Endothelial cell of umbilical vein (primary cell): ENCODE data around the gene SIPA1. TPM values are rescaled to one million over a fixed set of nuclear protein-coding genes. Genes with fewer than 3 reads are reported as not detected.

ENCODE experiments used
- BruUV-seq: library from RNA; stranded (reverse); fragments of 400-500 nt; replicated peaks from 2 replicates; lab custom pipeline; 2021; lab: Mats Ljungman, UMichigan
- CTCF ChIA-PET: fragments of 300-600, 350-600 bp; sonication (Branson Sonifier 250); formaldehyde crosslinking; loops from one replicate; lab custom pipeline; 2021; ENCODE audit warnings: antibody characterized with exemption, inconsistent platforms; lab: Charles Lee
- POLR2A ChIA-PET: fragments of 300-600, 350-600 bp; sonication (Branson Sonifier 250); formaldehyde crosslinking; loops from one replicate; lab custom pipeline; 2021; ENCODE audit warnings: antibody characterized with exemption, inconsistent platforms; lab: Charles Lee
- DNase-seq: peaks from one replicate; pipeline ENCODE4 v3.0.0-alpha.2; 2011; ENCODE audit warnings: low read depth, low spot score
- FAIRE-seq: peaks from 2 replicates; lab custom pipeline; 2011; peaks lifted over from hg19 to GRCh38; lab: Jason Lieb, UNC
- H2AFZ ChIP-seq: 2 replicates; pipeline ENCODE4 v1.6.0; 2012; ENCODE audit warnings: low read depth, low read length, control low read depth, inconsistent platforms
- H3K27ac ChIP-seq: 2 replicates; pipeline ENCODE4 v1.5.1; 2011; ENCODE audit warnings: low read depth, mild to moderate bottlenecking, control low read depth, low read length, moderate library complexity; ENCODE audit not compliant: insufficient read depth
- H3K27me3 ChIP-seq, 2 experiments: 2 replicates each; pipeline versions ENCODE4 v1.6.0 to v1.6.1; 2011; ENCODE audit warnings: low read length in 2 of 2, mixed read lengths in 1 of 2; ENCODE audit not compliant: control insufficient read depth in 2 of 2, insufficient read depth in 2 of 2
- H3K36me3 ChIP-seq, 2 experiments: 2 replicates in 1 of 2; 3 replicates in 1 of 2; pipeline ENCODE4 v1.5.1; 2011; ENCODE audit warnings: low read length in 2 of 2, mild to moderate bottlenecking in 1 of 2, moderate library complexity in 1 of 2; ENCODE audit not compliant: control insufficient read depth in 2 of 2, insufficient read depth in 2 of 2; ENCODE audit errors: extremely low read depth in 1 of 2
- H3K4me1 ChIP-seq: 3 replicates; pipeline ENCODE4 v1.5.1; 2011; ENCODE audit warnings: mild to moderate bottlenecking, low read length; ENCODE audit not compliant: control insufficient read depth, insufficient read depth; ENCODE audit errors: extremely low read depth
- H3K4me2 ChIP-seq: 2 replicates; pipeline ENCODE4 v1.6.1; 2011; ENCODE audit warnings: low read length, control low read depth, mixed read lengths; ENCODE audit not compliant: insufficient read depth
- H3K4me3 ChIP-seq, 3 experiments: fragments of 200-600 bp in 1 of 3; sonication (generic), shearing (Covaris generic) in 1 of 3; replicated peaks in 1 of 3; 2 replicates each; pipeline ENCODE4 v1.5.1; 2011 to 2016; ENCODE audit warnings: control low read depth in 3 of 3, low read length in 3 of 3, mild to moderate bottlenecking in 2 of 3, inconsistent platforms in 1 of 3, low read depth in 1 of 3, moderate library complexity in 1 of 3; ENCODE audit not compliant: insufficient read depth in 1 of 3
- H3K79me2 ChIP-seq: 2 replicates; pipeline ENCODE4 v1.6.0; 2012; ENCODE audit warnings: low read length, inconsistent platforms; ENCODE audit not compliant: control insufficient read depth, insufficient read depth
- H3K9ac ChIP-seq: replicated peaks from 2 replicates; pipeline ENCODE3; 2011; ENCODE audit warnings: low read length, control low read depth; ENCODE audit not compliant: insufficient read depth; ENCODE audit errors: extremely low read depth
- H3K9me1 ChIP-seq: replicated peaks from 3 replicates; pipeline ENCODE4 v1.6.0; 2011; ENCODE audit warnings: mild to moderate bottlenecking, low read length; ENCODE audit not compliant: control insufficient read depth, insufficient read depth; ENCODE audit errors: extremely low read depth
- H3K9me3 ChIP-seq: replicated peaks from 2 replicates; pipeline ENCODE4 v1.5.1; 2012; ENCODE audit warnings: low read length, inconsistent platforms; ENCODE audit not compliant: control insufficient read depth, insufficient read depth
- H4K20me1 ChIP-seq: replicated peaks from 2 replicates; pipeline ENCODE3; 2011; ENCODE audit warnings: mild to moderate bottlenecking, low read length; ENCODE audit not compliant: control insufficient read depth, insufficient read depth; ENCODE audit errors: extremely low read depth
- CTCF ChIP-seq, 2 donors: IDR thresholded peaks; 1 replicate in 1 of 2; 2 replicates in 1 of 2; pipeline ENCODE4 v1.5.1; 2011; ENCODE audit warnings: low read length in 2 of 2, mild to moderate bottlenecking in 2 of 2, moderate library complexity in 2 of 2, control low read depth in 1 of 2, inconsistent platforms in 1 of 2, low read depth in 1 of 2; ENCODE audit not compliant: insufficient read depth in 1 of 2; ENCODE audit errors: extremely low read depth in 1 of 2
- EZH2 ChIP-seq: IDR thresholded peaks from 2 replicates; pipeline ENCODE4 v1.6.1; 2012; ENCODE audit warnings: borderline replicate concordance, low read depth, mild to moderate bottlenecking, moderate library complexity, low read length, inconsistent platforms; ENCODE audit not compliant: severe bottlenecking
- FOS ChIP-seq: IDR thresholded peaks from 2 replicates; pipeline ENCODE4 v1.6.1; 2011; ENCODE audit warnings: mild to moderate bottlenecking, low read length, moderate library complexity, borderline replicate concordance; ENCODE audit not compliant: insufficient read depth
- GATA2 ChIP-seq: IDR thresholded peaks from 2 replicates; pipeline ENCODE4 v1.7.0; 2011; ENCODE audit warnings: low read depth, mild to moderate bottlenecking, moderate library complexity, mixed read lengths, low read length; ENCODE audit not compliant: insufficient read length, insufficient read depth
- JUN ChIP-seq: IDR thresholded peaks from 2 replicates; pipeline ENCODE4 v1.6.1; 2011; ENCODE audit warnings: borderline replicate concordance, low read depth; ENCODE audit not compliant: insufficient read length, insufficient read depth
- MAX ChIP-seq: IDR thresholded peaks from 2 replicates; pipeline ENCODE4 v1.6.1; 2011; ENCODE audit not compliant: insufficient read depth, insufficient read length
- MYC ChIP-seq: IDR thresholded peaks from one replicate; pipeline ENCODE4 v1.6.1; 2011; ENCODE audit warnings: mild to moderate bottlenecking, low read depth, low read length
- POLR2A ChIP-seq: IDR thresholded peaks from 2 replicates; pipeline ENCODE4 v1.6.1; 2012; ENCODE audit warnings: low read depth, mild to moderate bottlenecking, control low read depth, low read length
- POLR2AphosphoS5 ChIP-seq: IDR thresholded peaks from 2 replicates; pipeline ENCODE4 v1.6.1; 2012; ENCODE audit warnings: low read depth, mild to moderate bottlenecking, control low read depth, low read length, moderate library complexity; ENCODE audit not compliant: insufficient read depth
- dilution Hi-C: fragments of 300-500 bp; cut with MboI; formaldehyde crosslinking; loops from one replicate; pipeline ENCODE4 v1.15.0; 2019; ENCODE audit warnings: low sequenced_read_pairs; ENCODE audit not compliant: extremely low pct_ligation_motif_present
- intact Hi-C: fragments of 100-400 bp; cut with micrococcal nuclease; formaldehyde crosslinking; loops from one replicate; pipeline ENCODE4 v1.10.0; 2022
- polyA plus RNA-seq, 4 experiments: library from polyadenylated mRNA; depleted of rRNA in 3 of 4; stranded (reverse) in 3 of 4; unstranded in 1 of 4; fragments of >200 nt; gene quantifications; 2 replicates each; pipeline versions ENCODE4 v1.2.1 to v1.2.3, GENCODE V29; 2011 to 2012; ENCODE audit warnings: missing spikeins in 1 of 4
- total RNA-seq: library from RNA; stranded (reverse); gene quantifications from 2 replicates; pipeline ENCODE4 v1.2.3, GENCODE V29; 2021

The SIPA1 gene
- total and polyA plus RNA-seq, 2 donors (not counting 3 experiments of a cell fraction or from before 2014, with no cell fraction given), result 67.5 to 119 TPM

GRCh38 chr11:65649656-65650546, 12.0 kb downstream of the SIPA1 start:
- no peak for FAIRE-seq
- H3K9me3 ChIP-seq, result no peaks in the 10 kb centered on the region
- intact Hi-C loops, result no loop called here
- POLR2A ChIA-PET, result interaction anchor here (1.2 to 1.5 kb wide), 2 partner anchors 12 kb away, joined by 4 read pairs; partner anchors contain the start of genes RELA and SIPA1
- TF ChIP-seq GATA2 (no peak), POLR2A (no peak), MYC (no peak), MAX (no peak), CTCF (IDR thresholded peaks at IDR 0.05; ENCODE audit: extremely low read depth in 1 of 2, insufficient read depth in 1 of 2, low read depth in 1 of 2, low read length in 2 of 2) (no peak), EZH2 (no peak), POLR2AphosphoS5 (no peak), FOS (no peak), JUN (no peak)
- H3K4me1 ChIP-seq, result peaks cover 23% of the 10 kb centered on the region
- BruUV-seq, result TSS peak; percentile 0
- H3K79me2 ChIP-seq, result no peaks in the 10 kb centered on the region
- H3K36me3 ChIP-seq, result peaks cover 0 to 39% of the 10 kb centered on the region in 2 experiments
- H3K27ac ChIP-seq, result no peak overlapping the region
- no peak overlapping the region for H3K9ac ChIP-seq
- no peak overlapping the region for H3K4me3 ChIP-seq
- no peak overlapping the region for H3K4me2 ChIP-seq
- H2AFZ ChIP-seq, result no peak overlapping the region
- dilution Hi-C loops, result no loop called here
- no peaks in the 10 kb centered on the region for H3K9me1 ChIP-seq
- no peak for DNase-seq
- no peaks in the 10 kb centered on the region for H3K27me3 ChIP-seq
- CTCF ChIA-PET, result interaction anchor here (0.5 to 8.0 kb wide), 2 partner anchors 12 to 168 kb away, joined by 3 to 44 read pairs; partner anchors contain the start of gene SIPA1
- H4K20me1 ChIP-seq, result no peaks in the 10 kb centered on the region
